GM12872 (cell line): ENCODE data around the gene C1QL2.

ENCODE experiments used
- CTCF ChIP-seq: IDR thresholded peaks from 3 replicates; pipeline ENCODE4 v1.5.1; 2011; ENCODE audit warnings: low read depth, mild to moderate bottlenecking, low read length, moderate library complexity; ENCODE audit not compliant: insufficient read depth

The C1QL2 gene

GRCh38 chr2:119198240-119198840 is 39.8 kb upstream of the C1QL2 start:
- no peak for TF ChIP-seq CTCF

- TF ChIP-seq CTCF, result no peak
Measured at GRCh38 chr2:119197529-119198239, 39.1 kb upstream of the C1QL2 start.

- TF ChIP-seq CTCF, result no peak
Measured at GRCh38 chr2:119197126-119197405, 38.5 kb upstream of the C1QL2 start.

- TF ChIP-seq CTCF, result no peak
Measured at GRCh38 chr2:119196301-119197125, 38.0 kb upstream of the C1QL2 start.

GRCh38 chr2:119195887-119196286 is 37.3 kb upstream of the C1QL2 start:
- TF ChIP-seq CTCF, result no peak

- no peak for TF ChIP-seq CTCF
Measured at GRCh38 chr2:119195001-119195400, 36.5 kb upstream of the C1QL2 start.

- TF ChIP-seq CTCF, result no peak
Measured at GRCh38 chr2:119192893-119193292, 34.3 kb upstream of the C1QL2 start.
